ENCODE results near the gene SFPQ. TPM values are rescaled to one million over a fixed set of nuclear protein-coding genes. Genes with fewer than 3 reads are reported as not detected.

The SFPQ gene
- total RNA-seq, 1 experiment from 2014 or later = 573 TPM

DNA sequence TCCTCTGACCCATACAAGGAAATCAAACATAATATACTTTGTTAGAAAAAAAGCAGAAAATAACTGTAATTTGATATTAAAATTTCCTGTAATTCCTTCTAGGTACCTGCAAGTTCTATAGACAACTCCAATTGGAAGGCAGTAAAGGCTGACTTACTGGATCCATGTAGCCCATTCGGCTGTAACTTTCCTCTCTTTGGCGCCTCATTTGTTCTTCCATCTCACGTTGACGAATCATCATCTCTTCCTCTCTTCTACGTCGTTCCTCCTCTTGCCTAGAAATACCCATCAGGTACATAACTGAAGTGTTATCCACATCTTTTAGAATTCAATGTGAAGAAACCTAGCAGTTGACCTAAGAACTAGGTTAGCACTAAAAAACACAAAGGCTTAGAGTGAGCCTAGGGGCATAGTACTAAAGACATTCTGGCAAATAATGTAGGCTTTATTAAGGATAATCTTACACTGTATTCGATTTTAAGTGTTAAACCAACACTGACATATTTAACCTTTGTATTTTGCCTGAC lies 5.1 kb downstream of the SFPQ start:
- H3K56ac ChIP-seq (ENCODE audit: insufficient read length, low read depth, low read length) = no peak overlapping the region
- H2BK20ac ChIP-seq (ENCODE audit: low read depth, low read length, poor library complexity, severe bottlenecking) = no peak overlapping the region
- H4K8ac ChIP-seq (replicated peaks; ENCODE audit: insufficient read length, low read depth, low read length) = no peak overlapping the region
- H2BK15ac ChIP-seq (ENCODE audit: low read depth, low read length) = no peak overlapping the region
- peaks cover 9% of the 10 kb centered on the region for H3K23me2 ChIP-seq (ENCODE audit: insufficient read length, low read depth, low read length, poor library complexity, severe bottlenecking)
- no peaks in the 10 kb centered on the region for H3K9me3 ChIP-seq (ENCODE audit: control insufficient read depth, low read depth, low read length)
- Mint-ChIP-seq H3K36me3 (ENCODE audit: insufficient read depth in 1 of 3, low read depth in 3 of 3) (peaks cover 82 to 91% (median 91%) of the 10 kb centered on the region in 3 experiments), H3K27me3 (ENCODE audit: low read depth) (no peaks in the 10 kb centered on the region), H3K27ac (peak overlapping the region in 1 of 3 experiments; percentile 10; a peak in 2 of 7 replicates), H3K9me3 (peaks cover 2 to 4% of the 10 kb centered on the region in 2 experiments; a peak in 3 of 5 replicates), H3K4me3 (0 out of 5 replicates have a peak overlapping the region, but pooled peaks of 1 of the 2 experiments have one; percentile 8), H3K4me1 (peaks cover 51 to 57% of the 10 kb centered on the region in 2 experiments)
- no peak overlapping the region for H4K5ac ChIP-seq (ENCODE audit: insufficient read length, low read depth, low read length)
- H2AFZ ChIP-seq (ENCODE audit: low read length) = no peak overlapping the region
- DNase-seq = no peak
- H4K20me1 ChIP-seq (ENCODE audit: control insufficient read depth, insufficient read depth, insufficient read length) = no peaks in the 10 kb centered on the region
- no peak overlapping the region for H2BK12ac ChIP-seq (ENCODE audit: insufficient read length, low read depth, low read length)
- no peaks in the 10 kb centered on the region; the same call in 1 of the 2 replicates for H3K4me1 ChIP-seq (ENCODE audit: insufficient read depth, low read length)
- no peak overlapping the region for H2AK5ac ChIP-seq (ENCODE audit: insufficient read length, low read length)
- no peak overlapping the region for H2BK5ac ChIP-seq (ENCODE audit: insufficient read length, low read length)
- peaks cover 42% of the 10 kb centered on the region for H3K79me2 ChIP-seq (ENCODE audit: insufficient read depth, low read length)
- H3K9ac ChIP-seq (ENCODE audit: extremely low read depth, insufficient read length, low read length) = no peak overlapping the region
- 100% methylated on average over 4 of the region's 7 CpGs for WGBS (ENCODE audit: extremely low coverage, insufficient read length, low lambda C conversion rate)
- TF ChIP-seq CTCF (conservative IDR thresholded peaks at IDR 0.05) = no peak
- no peak overlapping the region for H4K91ac ChIP-seq (ENCODE audit: insufficient read length, low read depth, low read length)
- no peak overlapping the region for H3K23ac ChIP-seq (ENCODE audit: insufficient read length, low read depth, low read length)
- H3K4ac ChIP-seq (ENCODE audit: low read depth, low read length) = no peak overlapping the region
- H3K18ac ChIP-seq (ENCODE audit: insufficient read length, low read depth, low read length) = no peak overlapping the region
- H3T11ph ChIP-seq (ENCODE audit: low read length) = no peak overlapping the region
- no peaks in the 10 kb centered on the region for H3K27me3 ChIP-seq (ENCODE audit: insufficient read depth, low read length)
- H3K4me2 ChIP-seq (ENCODE audit: insufficient read depth, insufficient read length, low read length) = no peak overlapping the region
- H3K14ac ChIP-seq (ENCODE audit: insufficient read depth, low read length) = no peak overlapping the region
- no peaks in the 10 kb centered on the region for H3K79me1 ChIP-seq (ENCODE audit: insufficient read depth, low read depth, low read length, poor library complexity, severe bottlenecking)
- H3K27ac ChIP-seq (ENCODE audit: insufficient read length, low read depth, low read length) = no peak overlapping the region
- no peak overlapping the region for H2BK120ac ChIP-seq (ENCODE audit: low read depth, low read length, poor library complexity, severe bottlenecking)

Data from H9 (cell line).